Astrocyte (in vitro differentiated cells and primary cell): ENCODE data around the gene GRHL1. TPM values are rescaled to one million over a fixed set of nuclear protein-coding genes. Genes with fewer than 3 reads are reported as not detected.

Source experiments
- DNase-seq: peaks from one replicate; pipeline ENCODE4 v3.0.0-alpha.2; 2010; ENCODE audit warnings: low read depth
- FAIRE-seq: peaks from 2 replicates; lab custom pipeline; 2011; peaks lifted over from hg19 to GRCh38; lab: Jason Lieb, UNC
- H2AFZ ChIP-seq: 2 replicates; pipeline ENCODE4 v1.6.0; 2012; ENCODE audit warnings: low read depth, low read length, inconsistent platforms
- H3K27ac ChIP-seq: 2 replicates; pipeline ENCODE4 v1.5.1; 2011; ENCODE audit warnings: low read depth, low read length, inconsistent platforms
- H3K27me3 ChIP-seq: 2 replicates; pipeline ENCODE4 v1.6.0; 2011; ENCODE audit warnings: low read length, inconsistent platforms; ENCODE audit not compliant: insufficient read depth
- H3K36me3 ChIP-seq: 2 replicates; pipeline ENCODE4 v1.5.1; 2011; ENCODE audit warnings: low read length, inconsistent platforms; ENCODE audit not compliant: insufficient read depth
- H3K4me1 ChIP-seq: 2 replicates; pipeline ENCODE4 v1.5.1; 2011; ENCODE audit warnings: low read length, inconsistent platforms; ENCODE audit not compliant: insufficient read depth
- H3K4me2 ChIP-seq: 2 replicates; pipeline ENCODE4 v1.6.0; 2012; ENCODE audit warnings: low read length, inconsistent platforms
- H3K4me3 ChIP-seq: 2 replicates; pipeline ENCODE4 v1.5.1; 2011; ENCODE audit warnings: low read depth, mild to moderate bottlenecking, low read length, inconsistent platforms; ENCODE audit not compliant: insufficient read depth
- H3K79me2 ChIP-seq: 2 replicates; pipeline ENCODE4 v1.6.0; 2012; ENCODE audit warnings: mild to moderate bottlenecking, low read length, inconsistent platforms; ENCODE audit not compliant: insufficient read depth
- H3K9ac ChIP-seq: 2 replicates; pipeline ENCODE4 v1.6.0; 2012; ENCODE audit warnings: mild to moderate bottlenecking, low read length, inconsistent platforms
- H3K9me3 ChIP-seq: 2 replicates; pipeline ENCODE4 v1.5.1; 2012; ENCODE audit warnings: low read depth, mild to moderate bottlenecking, low read length, inconsistent platforms; ENCODE audit not compliant: insufficient read depth
- H4K20me1 ChIP-seq: 2 replicates; pipeline ENCODE4 v1.6.0; 2012; ENCODE audit warnings: low read length, inconsistent platforms; ENCODE audit not compliant: insufficient read depth
- H3K27ac Mint-ChIP-seq: one replicate; pipeline ENCODE4 v1.8.0; 2021; ENCODE audit warnings: mild to moderate bottlenecking, mixed read lengths; ENCODE audit not compliant: unreplicated experiment
- H3K27me3 Mint-ChIP-seq: one replicate; pipeline ENCODE4 v1.8.0; 2021; ENCODE audit warnings: low read depth, mixed read lengths; ENCODE audit not compliant: unreplicated experiment
- H3K36me3 Mint-ChIP-seq: one replicate; pipeline ENCODE4 v1.8.0; 2021; ENCODE audit warnings: low read depth, mixed read lengths; ENCODE audit not compliant: unreplicated experiment
- H3K4me1 Mint-ChIP-seq: one replicate; pipeline ENCODE4 v1.8.0; 2021; ENCODE audit warnings: low read depth, mixed read lengths; ENCODE audit not compliant: unreplicated experiment
- H3K4me3 Mint-ChIP-seq: one replicate; pipeline ENCODE4 v1.8.0; 2021; ENCODE audit warnings: mild to moderate bottlenecking, moderate library complexity, mixed read lengths; ENCODE audit not compliant: unreplicated experiment
- H3K9me3 Mint-ChIP-seq: one replicate; pipeline ENCODE4 v1.8.0; 2021; ENCODE audit warnings: mild to moderate bottlenecking, mixed read lengths; ENCODE audit not compliant: unreplicated experiment
- EZH2 ChIP-seq: IDR thresholded peaks from 2 replicates; pipeline ENCODE4 v1.6.1; 2012; ENCODE audit warnings: mild to moderate bottlenecking, low read length, inconsistent platforms; ENCODE audit not compliant: insufficient read depth
- total RNA-seq: library from RNA; stranded (reverse); gene quantifications from 2 replicates; pipeline ENCODE4 v1.2.1, GENCODE V29; 2021
- TF ChIP-seq, protein P1 (sequence below): IDR thresholded peaks from 2 replicates; pipeline ENCODE4 v1.5.1; 2011; ENCODE audit warnings: low read depth, mild to moderate bottlenecking, inconsistent platforms, low read length, moderate library complexity; ENCODE audit not compliant: insufficient read depth

Gene GRHL1
- total RNA-seq, 1 donor from 2014 or later, result 4.1 TPM

DNA sequence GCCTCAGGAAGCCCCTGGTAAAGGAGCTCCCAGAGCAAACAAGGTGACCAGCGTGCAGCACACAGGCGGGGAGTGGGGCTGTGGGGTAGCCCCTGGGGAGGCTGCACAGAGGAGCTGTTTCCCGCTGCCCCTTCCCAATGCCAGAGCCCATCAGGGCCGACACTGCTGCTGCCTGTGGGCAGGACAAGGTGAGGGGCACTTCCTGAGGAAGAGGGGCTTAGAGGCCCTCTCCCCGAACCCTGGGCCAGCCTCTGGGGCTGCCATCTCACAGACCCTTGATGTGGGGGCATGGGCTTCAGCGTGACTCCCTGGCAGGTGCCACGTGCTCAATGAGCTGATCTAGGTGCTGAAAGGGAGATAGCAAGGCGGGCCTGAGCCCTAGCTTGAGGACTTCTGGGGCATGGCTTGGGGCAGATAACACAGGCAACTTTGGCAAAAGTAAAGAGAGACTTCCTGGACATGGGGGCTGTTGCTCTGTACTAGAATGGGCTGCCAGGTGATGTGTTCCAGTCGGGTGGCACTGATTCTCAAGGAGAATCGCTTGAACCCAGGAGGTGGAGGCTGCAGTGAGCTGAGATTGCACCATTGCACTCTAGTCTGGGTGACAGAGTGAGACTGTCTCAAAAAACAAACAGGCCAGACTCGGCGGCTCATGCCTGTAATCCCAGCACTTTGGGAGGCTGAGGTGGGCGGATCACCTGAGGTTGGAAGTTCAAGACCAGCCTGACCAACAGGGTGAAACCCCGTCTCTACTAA, 81.9 kb downstream of the GRHL1 start:
- no peaks in the 10 kb centered on the region for H3K36me3 ChIP-seq
- no peaks in the 10 kb centered on the region for H4K20me1 ChIP-seq
- no peaks in the 10 kb centered on the region for H3K27me3 ChIP-seq
- Mint-ChIP-seq H3K4me3 (no peak overlapping the region), H3K27me3 (peaks cover 16% of the 10 kb centered on the region), H3K4me1 (peaks cover 3% of the 10 kb centered on the region), H3K9me3 (no peaks in the 10 kb centered on the region), H3K36me3 (no peaks in the 10 kb centered on the region), H3K27ac (no peak overlapping the region)
- no peak overlapping the region for H3K4me2 ChIP-seq
- no peak for DNase-seq
- no peak overlapping the region for H3K27ac ChIP-seq
- H3K4me3 ChIP-seq, result no peak overlapping the region
- TF ChIP-seq, protein P1, sequence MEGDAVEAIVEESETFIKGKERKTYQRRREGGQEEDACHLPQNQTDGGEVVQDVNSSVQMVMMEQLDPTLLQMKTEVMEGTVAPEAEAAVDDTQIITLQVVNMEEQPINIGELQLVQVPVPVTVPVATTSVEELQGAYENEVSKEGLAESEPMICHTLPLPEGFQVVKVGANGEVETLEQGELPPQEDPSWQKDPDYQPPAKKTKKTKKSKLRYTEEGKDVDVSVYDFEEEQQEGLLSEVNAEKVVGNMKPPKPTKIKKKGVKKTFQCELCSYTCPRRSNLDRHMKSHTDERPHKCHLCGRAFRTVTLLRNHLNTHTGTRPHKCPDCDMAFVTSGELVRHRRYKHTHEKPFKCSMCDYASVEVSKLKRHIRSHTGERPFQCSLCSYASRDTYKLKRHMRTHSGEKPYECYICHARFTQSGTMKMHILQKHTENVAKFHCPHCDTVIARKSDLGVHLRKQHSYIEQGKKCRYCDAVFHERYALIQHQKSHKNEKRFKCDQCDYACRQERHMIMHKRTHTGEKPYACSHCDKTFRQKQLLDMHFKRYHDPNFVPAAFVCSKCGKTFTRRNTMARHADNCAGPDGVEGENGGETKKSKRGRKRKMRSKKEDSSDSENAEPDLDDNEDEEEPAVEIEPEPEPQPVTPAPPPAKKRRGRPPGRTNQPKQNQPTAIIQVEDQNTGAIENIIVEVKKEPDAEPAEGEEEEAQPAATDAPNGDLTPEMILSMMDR, result no peak
- no peak for TF ChIP-seq EZH2
- no peak overlapping the region for H2AFZ ChIP-seq
- peaks cover 12% of the 10 kb centered on the region for H3K4me1 ChIP-seq
- no peak overlapping the region for H3K9ac ChIP-seq
- no peak for FAIRE-seq
- H3K79me2 ChIP-seq, result no peaks in the 10 kb centered on the region
- no peaks in the 10 kb centered on the region for H3K9me3 ChIP-seq

DNA sequence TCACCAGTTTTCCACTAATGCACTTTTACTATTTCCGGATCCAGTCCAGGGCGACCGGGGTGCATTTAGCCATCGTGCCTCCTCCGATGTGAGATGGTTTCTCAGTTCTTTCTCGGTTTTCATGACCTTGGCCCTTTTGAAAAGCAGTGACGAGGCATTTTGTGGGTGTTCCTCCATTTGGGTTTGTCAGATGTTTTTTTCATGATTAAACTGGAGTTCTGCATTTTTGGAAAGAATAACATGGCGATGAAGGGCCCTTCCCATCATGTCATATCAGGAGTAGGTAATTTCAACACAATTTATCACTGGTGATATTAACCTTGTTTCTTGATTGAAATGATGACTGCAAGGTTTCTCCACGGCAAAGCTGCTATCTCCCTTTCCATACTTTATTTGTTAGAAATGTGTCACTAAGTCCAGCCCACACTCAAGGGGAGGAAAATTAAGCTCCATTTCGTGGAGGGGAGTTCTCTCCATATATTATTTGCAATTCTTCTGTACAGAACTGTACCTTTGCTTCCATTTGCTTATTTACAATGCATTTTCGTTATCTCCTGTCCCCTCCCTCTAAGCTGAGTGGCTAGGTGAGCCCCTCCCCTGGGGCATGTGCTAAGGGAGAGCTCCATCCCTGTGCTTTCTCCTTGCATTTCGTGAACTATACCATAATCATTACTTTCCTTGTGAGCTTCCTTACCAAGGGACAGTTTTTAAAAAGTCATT, 83.0 kb downstream of the GRHL1 start:
- DNase-seq (no peak), FAIRE-seq (no peak)
- Histone ChIP-seq H3K4me3 (no peak overlapping the region), H3K4me2 (no peak overlapping the region), H3K9ac (no peak overlapping the region), H3K79me2 (no peaks in the 10 kb centered on the region), H2AFZ (no peak overlapping the region), H4K20me1 (no peaks in the 10 kb centered on the region), H3K36me3 (no peaks in the 10 kb centered on the region), H3K4me1 (peaks cover 5% of the 10 kb centered on the region), H3K27me3 (no peaks in the 10 kb centered on the region), H3K27ac (no peak overlapping the region), H3K9me3 (no peaks in the 10 kb centered on the region)
- Mint-ChIP-seq H3K27ac (no peak overlapping the region), H3K9me3 (no peaks in the 10 kb centered on the region), H3K36me3 (no peaks in the 10 kb centered on the region), H3K4me3 (no peak overlapping the region), H3K4me1 (peaks cover 3% of the 10 kb centered on the region), H3K27me3 (peaks cover 16% of the 10 kb centered on the region)
- no peak for TF ChIP-seq EZH2
- TF ChIP-seq, protein P1, result no peak
